Measurements from ENCODE around the gene GXYLT1.
"Not testable (repeated sequence)": the region's sequence is repeated elsewhere in the genome, so short reads cannot be mapped to it uniquely, and the experiment has no call there.

The GXYLT1 gene

GRCh38 chr12:42091769-42092168 lies 52.9 kb downstream of the GXYLT1 start:
- DNase-seq = no peak

DNA sequence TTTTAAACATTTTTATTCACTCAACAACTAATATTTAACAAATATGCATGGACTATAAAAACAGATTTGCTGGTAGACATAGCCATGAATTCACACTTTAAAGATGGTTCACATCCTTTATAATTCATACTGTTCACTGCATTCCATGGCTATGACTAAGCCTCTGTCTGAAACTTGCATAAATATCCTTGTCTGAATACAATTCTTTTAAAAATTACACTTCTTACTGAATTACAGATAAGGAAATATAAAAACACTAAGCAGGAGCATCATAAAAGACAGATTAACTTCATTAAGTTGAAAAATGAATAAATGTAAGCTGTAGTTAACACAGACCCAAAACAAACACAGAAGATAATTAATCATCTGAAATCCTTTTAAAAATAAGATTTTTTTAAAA lies 53.8 kb downstream of the GXYLT1 start:
- no peak for DNase-seq

GRCh38 chr12:42086031-42086430 lies 58.6 kb downstream of the GXYLT1 start:
- DNase-seq = no peak

DNA sequence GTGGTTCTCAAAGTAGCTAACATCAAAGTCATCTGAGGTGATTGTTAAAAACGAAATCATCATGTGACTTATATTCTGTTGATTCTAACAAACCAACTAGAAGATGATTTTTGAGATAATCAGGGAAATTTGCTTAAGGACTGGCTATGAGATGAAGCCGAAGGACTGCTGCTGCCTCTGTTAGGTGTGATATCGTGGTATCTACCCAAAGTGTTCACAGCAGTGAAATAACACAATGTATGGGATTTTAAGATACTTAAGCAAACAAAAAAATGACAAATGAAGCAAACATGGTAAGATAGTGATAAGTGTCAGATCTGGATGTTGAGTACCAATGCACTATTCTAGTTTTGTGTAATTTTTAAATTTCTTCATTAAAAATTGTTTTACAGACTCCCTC lies 59.1 kb downstream of the GXYLT1 start:
- DNase-seq = no peak

GRCh38 chr12:42084522-42084921 lies 60.2 kb downstream of the GXYLT1 start:
- no peak for DNase-seq

- no peak for DNase-seq
Observed at GRCh38 chr12:42076976-42077375, 67.7 kb downstream of the GXYLT1 start.

DNA sequence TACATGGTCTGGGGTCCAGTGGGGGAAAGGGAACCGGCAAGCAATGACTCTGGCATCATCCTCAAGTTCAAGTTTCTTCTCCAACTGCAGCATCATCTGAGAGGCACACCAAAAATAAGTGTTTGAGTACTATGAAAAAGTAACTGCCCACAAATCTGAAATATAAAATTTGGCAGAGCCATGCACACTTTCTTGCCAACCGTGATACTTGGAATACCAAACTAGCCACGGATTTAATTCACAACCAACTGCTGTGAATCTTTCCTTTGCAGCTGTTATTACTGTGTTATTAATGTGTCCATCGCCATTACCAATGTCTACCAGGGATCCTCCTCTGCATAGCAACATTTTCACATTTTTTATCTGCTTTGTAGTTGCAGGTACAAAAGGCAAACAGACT lies 74.6 kb downstream of the GXYLT1 start:
- DNase-seq = no peak

- no peak for DNase-seq
Observed at GRCh38 chr12:42059127-42059526, 85.5 kb downstream of the GXYLT1 start.

DNA sequence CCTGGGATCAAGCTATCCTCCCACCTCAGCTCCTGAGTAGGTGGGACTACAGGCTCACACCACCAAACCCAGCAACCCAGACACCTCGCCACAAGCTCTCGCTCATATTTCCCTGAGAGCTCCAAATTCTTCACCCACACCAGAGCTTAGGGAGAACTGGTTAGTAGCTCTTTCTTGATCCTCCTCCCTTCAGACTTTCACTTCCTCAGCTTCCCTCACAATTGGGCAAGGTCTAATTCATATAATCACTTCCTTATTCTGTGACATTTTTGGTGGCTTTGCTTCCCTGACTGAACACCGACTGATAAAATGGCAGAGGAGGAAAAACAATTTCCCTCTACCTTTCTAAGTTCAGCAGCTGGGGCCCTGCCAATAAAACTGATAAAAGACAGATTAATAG lies 88.5 kb downstream of the GXYLT1 start:
- no peak for DNase-seq

- DNase-seq = no peak
Observed at GRCh38 chr12:42053456-42053855, 91.2 kb downstream of the GXYLT1 start.

- not testable (repeated sequence) for DNase-seq
Observed at GRCh38 chr12:42048980-42049379, 95.7 kb downstream of the GXYLT1 start.

DNA sequence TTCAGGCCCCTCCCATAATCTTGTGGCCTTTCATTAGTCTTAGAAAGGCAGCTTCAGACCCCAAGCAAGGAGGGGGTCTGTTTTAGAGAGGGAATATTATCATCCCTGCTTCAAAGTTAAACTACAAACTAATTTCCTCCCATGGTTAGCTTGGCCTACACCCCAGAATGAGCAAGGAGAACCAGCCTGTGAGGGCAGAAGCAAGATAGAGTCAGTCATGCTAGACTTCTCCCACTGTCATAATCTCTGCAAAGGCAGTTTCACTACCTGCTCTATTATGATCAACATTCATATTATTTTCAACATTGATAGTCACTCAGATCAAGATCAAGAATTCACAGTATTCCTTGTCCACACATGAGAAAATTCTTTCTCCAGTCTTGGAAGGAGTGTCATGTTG lies 105.1 kb downstream of the GXYLT1 start:
- no peak for DNase-seq

- no peak for DNase-seq
Observed at GRCh38 chr12:42039176-42039575, 105.5 kb downstream of the GXYLT1 start.

- no peak for DNase-seq
Observed at GRCh38 chr12:42031847-42032564, 112.7 kb downstream of the GXYLT1 start.

Data from effector CD8-positive, alpha-beta T cell (primary cell).